HCT116 (cell line): ENCODE results near the gene IGSF21. TPM values are rescaled to one million over a fixed set of nuclear protein-coding genes. Genes with fewer than 3 reads are reported as not detected.

Experiments
- ATAC-seq: fragments of 200-7000 bp; cut with Tn5 transposase; 2 replicates; pipeline ENCODE4 v1.9.1; 2020; ENCODE audit warnings: mild to moderate bottlenecking, moderate library complexity
- BruUV-seq: library from RNA; stranded (reverse); fragments of 400-500 nt; replicated peaks from 2 replicates; lab custom pipeline; 2021; lab: Mats Ljungman, UMichigan
- CTCF ChIA-PET: fragments of 300-600 bp; sonication (Branson Sonifier 250); formaldehyde crosslinking; loops from one replicate; lab custom pipeline; 2021; ENCODE audit warnings: antibody characterized with exemption; lab: Charles Lee
- POLR2A ChIA-PET: fragments of 300-600, 350-600 bp; sonication (Branson Sonifier 250); formaldehyde crosslinking; loops from one replicate; lab custom pipeline; 2021; ENCODE audit warnings: antibody characterized with exemption; lab: Charles Lee
- RAD21 ChIA-PET, 2 experiments: fragments of 300-600 bp; sonication (Branson Sonifier 250); formaldehyde crosslinking; loops; one replicate each; lab custom pipeline; 2023; ENCODE audit warnings: low total read pairs in 2 of 2; ENCODE audit not compliant: uncharacterized antibody in 2 of 2, unreplicated experiment in 2 of 2, low non-redundant PET in 1 of 2; lab: Charles Lee
- DNase-seq: peaks from one replicate; pipeline ENCODE4 v3.0.0-alpha.2; 2010; ENCODE audit warnings: low read depth, low spot score
- H2AFZ ChIP-seq: fragments of 200-600 bp; shearing (Covaris generic), sonication (generic); 2 replicates; pipeline ENCODE4 v1.6.1; 2017; ENCODE audit warnings: low read depth, mixed run types, mixed read lengths, antibody characterized with exemption, low read length; ENCODE audit not compliant: poor library complexity, severe bottlenecking
- H3K27ac ChIP-seq: 2 replicates; pipeline ENCODE4 v1.5.1; 2012; ENCODE audit warnings: low read depth, low read length
- H3K27me3 ChIP-seq: fragments of 200-600 bp; sonication (generic); 2 replicates; pipeline ENCODE4 v1.6.1; 2016; ENCODE audit warnings: mixed run types, low read length, mixed read lengths; ENCODE audit not compliant: insufficient read depth
- H3K36me3 ChIP-seq, 2 experiments: fragments of 200-500 bp in 1 of 2; fragments of 200-600 bp in 1 of 2; sonication (Bioruptor generic) in 1 of 2; sonication (generic) in 1 of 2; 2 replicates each; pipeline versions ENCODE4 v1.5.1 to v1.6.1; 2014 to 2016; ENCODE audit warnings: low read length in 2 of 2, inconsistent platforms in 1 of 2, mixed read lengths in 1 of 2, mixed run types in 1 of 2; ENCODE audit not compliant: insufficient read depth in 2 of 2, control insufficient read depth in 1 of 2
- H3K4me1 ChIP-seq, 2 experiments: fragments of 200-600 bp in 1 of 2; sonication (generic) in 1 of 2; 2 replicates each; pipeline versions ENCODE4 v1.5.1 to v1.6.1; 2012 to 2017; ENCODE audit warnings: low read length in 2 of 2, inconsistent platforms in 1 of 2, mild to moderate bottlenecking in 1 of 2, mixed read lengths in 1 of 2, mixed run types in 1 of 2, moderate library complexity in 1 of 2; ENCODE audit not compliant: insufficient read depth in 2 of 2, control insufficient read depth in 1 of 2
- H3K4me2 ChIP-seq: fragments of 200-600 bp; sonication (generic); 2 replicates; pipeline ENCODE4 v1.6.1; 2017; ENCODE audit warnings: mixed run types, low read length, mixed read lengths
- H3K4me3 ChIP-seq, 2 experiments: fragments of 200-600 bp in 1 of 2; sonication (generic) in 1 of 2; replicated peaks in 1 of 2; 2 replicates each; pipeline ENCODE4 v1.5.1; 2011 to 2016; ENCODE audit warnings: low read length in 2 of 2, control low read depth in 1 of 2, low read depth in 1 of 2, mild to moderate bottlenecking in 1 of 2, mixed read lengths in 1 of 2, mixed run types in 1 of 2
- H3K79me2 ChIP-seq: fragments of 200-600 bp; sonication (generic); 2 replicates; pipeline ENCODE4 v1.6.1; 2017; ENCODE audit warnings: mild to moderate bottlenecking, mixed run types, low read length, moderate library complexity, mixed read lengths; ENCODE audit not compliant: insufficient read depth
- H3K9ac ChIP-seq: fragments of 200-600 bp; sonication (generic); 2 replicates; pipeline ENCODE4 v1.6.1; 2016; ENCODE audit warnings: low read length, mixed read lengths
- H3K9me2 ChIP-seq: fragments of 200-600 bp; sonication (generic), shearing (Covaris generic); 2 replicates; pipeline ENCODE4 v1.6.1; 2017; ENCODE audit warnings: mixed run types, mild to moderate bottlenecking, moderate library complexity; ENCODE audit not compliant: insufficient read depth
- H3K9me3 ChIP-seq, 2 experiments: fragments of 200-500 bp in 1 of 2; fragments of 200-600 bp in 1 of 2; sonication (Bioruptor generic) in 1 of 2; sonication (generic) in 1 of 2; 2 replicates each; pipeline ENCODE4 v1.6.1; 2014 to 2017; ENCODE audit warnings: low read length in 2 of 2, mixed read lengths in 2 of 2, inconsistent platforms in 1 of 2, low read depth in 1 of 2, mild to moderate bottlenecking in 1 of 2, mixed run types in 1 of 2, moderate library complexity in 1 of 2; ENCODE audit not compliant: control insufficient read depth in 1 of 2, insufficient read depth in 1 of 2
- H4K20me1 ChIP-seq: fragments of 200-600 bp; sonication (generic), shearing (Covaris generic); 2 replicates; pipeline ENCODE4 v1.6.1; 2017; ENCODE audit warnings: mixed run types, mild to moderate bottlenecking, moderate library complexity; ENCODE audit not compliant: insufficient read depth
- ATF3 ChIP-seq: IDR thresholded peaks from 2 replicates; pipeline ENCODE4 v1.6.1; 2012
- CEBPB ChIP-seq: IDR thresholded peaks from 2 replicates; pipeline ENCODE4 v1.6.1; 2012; ENCODE audit warnings: low read depth
- EGR1 ChIP-seq: IDR thresholded peaks from 2 replicates; pipeline ENCODE4 v1.6.1; 2012; ENCODE audit warnings: low read depth
- EZH2 ChIP-seq: fragments of 200-600 bp; sonication (generic); IDR thresholded peaks from 2 replicates; pipeline ENCODE4 v1.6.1; 2017; ENCODE audit warnings: antibody characterized with exemption, mixed run types
- EZH2phosphoT487 ChIP-seq: fragments of 200-600 bp; IDR thresholded peaks from 2 replicates; pipeline ENCODE4 v1.6.1; 2018; ENCODE audit warnings: antibody characterized with exemption, borderline replicate concordance
- FOSL1 ChIP-seq: IDR thresholded peaks from 2 replicates; pipeline ENCODE4 v1.6.1; 2012; ENCODE audit warnings: low read depth
- MAX ChIP-seq: IDR thresholded peaks from 2 replicates; pipeline ENCODE4 v1.6.1; 2012
- POLR2A ChIP-seq: IDR thresholded peaks from 2 replicates; pipeline ENCODE4 v1.7.0; 2011; ENCODE audit warnings: borderline replicate concordance; ENCODE audit not compliant: insufficient read depth, insufficient read length; ENCODE audit errors: extremely low read depth
- POLR2AphosphoS5 ChIP-seq: IDR thresholded peaks from 2 replicates; pipeline ENCODE4 v1.6.1; 2011; ENCODE audit warnings: mild to moderate bottlenecking, low read depth, low read length, moderate library complexity
- RAD21 ChIP-seq: IDR thresholded peaks from 2 replicates; pipeline ENCODE4 v1.6.1; 2012; ENCODE audit warnings: low read depth, mild to moderate bottlenecking
- SIN3A ChIP-seq: IDR thresholded peaks from 2 replicates; pipeline ENCODE4 v1.6.1; 2012; ENCODE audit warnings: low read depth
- SP1 ChIP-seq: IDR thresholded peaks from 2 replicates; pipeline ENCODE4 v1.6.1; 2012; ENCODE audit warnings: low read depth
- SRF ChIP-seq: IDR thresholded peaks from 2 replicates; pipeline ENCODE4 v1.6.1; 2012; ENCODE audit warnings: low read depth
- TCF7L2 ChIP-seq: IDR thresholded peaks from 2 replicates; pipeline ENCODE4 v1.7.0; 2011; ENCODE audit warnings: borderline replicate concordance, inconsistent platforms; ENCODE audit not compliant: insufficient read depth, insufficient read length; ENCODE audit errors: extremely low read depth
- YY1 ChIP-seq: IDR thresholded peaks from 2 replicates; pipeline ENCODE4 v1.6.1; 2011; ENCODE audit warnings: low read length, low read depth, moderate library complexity, mild to moderate bottlenecking; ENCODE audit not compliant: insufficient replicate concordance; ENCODE audit errors: extremely low read depth
- ZFX ChIP-seq: fragments of 450-650 bp; IDR thresholded peaks from 2 replicates; pipeline ENCODE4 v1.6.1; 2017
- ZNF274 ChIP-seq: fragments of 200-500 bp; sonication (Bioruptor generic); IDR thresholded peaks from 2 replicates; pipeline ENCODE4 v1.6.1; 2014; ENCODE audit warnings: mild to moderate bottlenecking, low read depth, low read length, inconsistent platforms
- intact Hi-C: fragments of 100-400 bp; cut with micrococcal nuclease; formaldehyde crosslinking; loops from 2 replicates; pipeline ENCODE4 v1.10.0; 2022
- total RNA-seq: library from RNA; stranded (reverse); gene quantifications from one replicate; pipeline ENCODE4 v1.2.1, GENCODE V29; 2021; ENCODE audit not compliant: unreplicated experiment

IGSF21 gene
- total RNA-seq, 1 experiment from 2014 or later, result not detected

GRCh38 chr1:18069903-18070302 is 37.7 kb upstream of the IGSF21 start:
- Histone ChIP-seq H3K9me3 (no peaks in the 10 kb centered on the region), H3K4me3 (no peak overlapping the region), H3K9ac (no peak overlapping the region), H3K4me2 (no peak overlapping the region), H3K27ac (no peak overlapping the region), H3K79me2 (no peaks in the 10 kb centered on the region), H3K4me1 (no peaks in the 10 kb centered on the region), H3K36me3 (no peaks in the 10 kb centered on the region), H2AFZ (no peak overlapping the region), H3K27me3 (peaks cover 76% of the 10 kb centered on the region), H4K20me1 (no peaks in the 10 kb centered on the region), H3K9me2 (no peaks in the 10 kb centered on the region)
- no peak for TF ChIP-seq EGR1
- DNase-seq, result no peak
- intact Hi-C loops, result no loop called here
- ChIA-PET POLR2A (no interaction called here), CTCF (no interaction called here), RAD21 (no interaction called here)
- BruUV-seq, result no TSS peak
- ATAC-seq, result no peak

GRCh38 chr1:18072066-18072465 is 35.5 kb upstream of the IGSF21 start:
- no peak overlapping the region for H3K4me2 ChIP-seq
- CTCF ChIA-PET, result no interaction called here
- H3K9me2 ChIP-seq, result no peaks in the 10 kb centered on the region
- no peaks in the 10 kb centered on the region for H3K4me1 ChIP-seq
- no peaks in the 10 kb centered on the region for H3K79me2 ChIP-seq
- H3K36me3 ChIP-seq, result no peaks in the 10 kb centered on the region
- H2AFZ ChIP-seq, result no peak overlapping the region
- no peak for ATAC-seq
- no peaks in the 10 kb centered on the region for H4K20me1 ChIP-seq
- no peaks in the 10 kb centered on the region for H3K9me3 ChIP-seq
- peaks cover 61% of the 10 kb centered on the region for H3K27me3 ChIP-seq
- no peak overlapping the region for H3K27ac ChIP-seq
- no peak overlapping the region for H3K4me3 ChIP-seq
- RAD21 ChIA-PET, result no interaction called here
- TF ChIP-seq FOSL1 (no peak), SRF (no peak), SP1 (no peak), ZFX (no peak), POLR2AphosphoS5 (no peak), ZNF274 (no peak), TCF7L2 (no peak), EZH2 (no peak), YY1 (no peak), SIN3A (no peak), EZH2phosphoT487 (no peak), ATF3 (no peak), POLR2A (no peak), MAX (no peak), RAD21 (no peak), CEBPB (no peak)
- DNase-seq, result no peak
- no TSS peak for BruUV-seq
- no peak overlapping the region for H3K9ac ChIP-seq
- intact Hi-C loops, result no loop called here
- POLR2A ChIA-PET, result no interaction called here
